Measurements from ENCODE around the gene ADAMTSL4.

Gene ADAMTSL4

GRCh38 chr1:150535511-150536287 is 13.5 kb upstream of the ADAMTSL4 start:
- no peak for DNase-seq (ENCODE audit: extremely low read depth, low read depth)
- no peak for TF ChIP-seq CTCF (IDR thresholded peaks at IDR 0.05; ENCODE audit: low read depth, low read length)

- TF ChIP-seq CTCF (IDR thresholded peaks at IDR 0.05; ENCODE audit: low read depth, low read length) = no peak
- no peak for DNase-seq (ENCODE audit: extremely low read depth, low read depth)
Observed at GRCh38 chr1:150536836-150537731, 12.1 kb upstream of the ADAMTSL4 start.

GRCh38 chr1:150537732-150538684 is 11.2 kb upstream of the ADAMTSL4 start:
- peak; percentile 60 for DNase-seq (ENCODE audit: extremely low read depth, low read depth)
- TF ChIP-seq CTCF (IDR thresholded peaks at IDR 0.05; ENCODE audit: low read depth, low read length) = peak; percentile 10

GRCh38 chr1:150543500-150544143 is 5.6 kb upstream of the ADAMTSL4 start:
- no peak for DNase-seq (ENCODE audit: extremely low read depth, low read depth)
- no peak for TF ChIP-seq CTCF (IDR thresholded peaks at IDR 0.05; ENCODE audit: low read depth, low read length)

GRCh38 chr1:150544204-150544603 is 5.0 kb upstream of the ADAMTSL4 start:
- TF ChIP-seq CTCF (IDR thresholded peaks at IDR 0.05; ENCODE audit: low read depth, low read length) = no peak
- no peak for DNase-seq (ENCODE audit: extremely low read depth, low read depth)

GRCh38 chr1:150545486-150546032 is 3.6 kb upstream of the ADAMTSL4 start:
- no peak for TF ChIP-seq CTCF (IDR thresholded peaks at IDR 0.05; ENCODE audit: low read depth, low read length)
- no peak for DNase-seq (ENCODE audit: extremely low read depth, low read depth)
